Activated T-helper 2 cell treated with anti-CD3 and anti-CD28 coated beads, Interferon-gamma antibody, Interleukin-2, Interleukin-4, amounts not matched to agents 10 μg/mL and 5 μg/mL and 100 μg/mL, durations not matched to agents 14 hours and 24 hours and 36 hours (primary cell): ENCODE results near the gene ACOX1. TPM values are rescaled to one million over a fixed set of nuclear protein-coding genes. Genes with fewer than 3 reads are reported as not detected.
A peak's percentile ranks its signal among the peaks of the same experiment; 100 is the strongest.

Experiments used
- DNase-seq: peaks from one replicate; pipeline ENCODE4 v3.0.0; 2021; ENCODE audit warnings: low spot score
- H3K27ac Mint-ChIP-seq: one replicate; pipeline ENCODE4 v1.8.0; 2021; ENCODE audit warnings: mixed read lengths
- H3K27me3 Mint-ChIP-seq: one replicate; pipeline ENCODE4 v1.8.0; 2021; ENCODE audit warnings: low read depth, mixed read lengths
- H3K36me3 Mint-ChIP-seq: one replicate; pipeline ENCODE4 v1.8.0; 2021; ENCODE audit warnings: low read depth, mixed read lengths
- H3K4me1 Mint-ChIP-seq: one replicate; pipeline ENCODE4 v1.8.0; 2021; ENCODE audit warnings: low read depth, mixed read lengths
- H3K4me3 Mint-ChIP-seq: one replicate; pipeline ENCODE4 v1.8.0; 2021; ENCODE audit warnings: low read depth, mild to moderate bottlenecking, moderate library complexity, mixed read lengths
- H3K9me3 Mint-ChIP-seq: one replicate; pipeline ENCODE4 v1.8.0; 2021; ENCODE audit warnings: mixed read lengths
- intact Hi-C: fragments of 100-400 bp; cut with micrococcal nuclease; formaldehyde crosslinking; loops from one replicate; pipeline ENCODE4 v1.15.1; 2023
- total RNA-seq: library from RNA; stranded (reverse); gene quantifications from 2 replicates; pipeline ENCODE4 v1.2.3, GENCODE V29; 2022

The ACOX1 gene
- 29.4 and 30.6 TPM in 2 replicates for total RNA-seq

DNA sequence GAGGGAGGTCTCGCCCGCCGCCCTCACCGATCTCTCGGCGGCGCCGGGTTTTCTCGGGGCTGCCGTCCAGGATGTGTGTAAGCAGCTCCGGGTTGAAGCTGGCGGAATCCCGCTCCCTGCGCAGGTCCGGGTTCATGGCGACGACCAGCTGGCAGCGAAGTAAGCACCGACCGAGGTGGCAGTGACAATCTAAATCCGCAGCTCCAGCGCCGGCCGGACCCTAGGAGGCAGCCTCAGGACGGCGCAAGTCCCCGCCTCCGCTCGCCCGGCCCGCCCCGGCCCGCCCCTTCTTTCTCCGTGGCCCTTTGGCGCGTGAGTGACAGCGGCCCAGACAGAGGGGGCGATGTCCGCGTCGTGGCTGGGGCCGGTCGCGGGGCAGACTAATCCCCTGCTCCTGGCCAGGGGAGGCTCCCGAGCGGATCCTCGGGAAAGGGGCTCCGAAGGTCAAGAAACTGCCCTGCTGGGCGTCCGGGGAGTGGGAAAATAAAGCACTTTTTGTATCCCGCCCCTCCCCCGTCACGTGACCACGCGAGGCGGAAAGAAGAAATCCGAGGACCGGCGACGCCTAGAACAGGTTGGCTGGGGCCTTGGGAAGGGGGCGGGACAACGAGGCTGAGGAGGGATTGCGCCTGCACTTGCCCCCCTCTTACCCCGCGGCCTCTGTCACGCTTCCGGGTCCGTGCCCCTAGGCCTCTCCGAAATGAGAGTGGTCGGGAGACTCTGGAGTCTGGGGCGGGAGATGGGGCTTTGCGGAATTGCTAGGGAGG lies at the start of gene ACOX1, which contains the start of gene TEN1:
Gene ACOX1, minus strand, starts transcription at position 229 of the 767 bp plus-strand sequence. Its CDS starts 93 bp downstream, at position 136.
Gene TEN1, plus strand, starts transcription at position 303 of the 767 bp plus-strand sequence. CDS start 6,953 bp downstream, outside the sequence.
- Mint-ChIP-seq H3K36me3 (peaks cover 21% of the 10 kb centered on the region), H3K9me3 (no peaks in the 10 kb centered on the region), H3K27me3 (no peaks in the 10 kb centered on the region), H3K27ac (peak within 1 kb of the TSS; percentile 100), H3K4me1 (peaks cover 22% of the 10 kb centered on the region), H3K4me3 (peak within 1 kb of the TSS; percentile 96)
- peak; percentile 94 for DNase-seq
- intact Hi-C loops: loop anchor here (2.0 kb wide), 3 partner anchors 18 to 74 kb away; partner anchors contain the start of genes FBF1 and MRPL38

DNA sequence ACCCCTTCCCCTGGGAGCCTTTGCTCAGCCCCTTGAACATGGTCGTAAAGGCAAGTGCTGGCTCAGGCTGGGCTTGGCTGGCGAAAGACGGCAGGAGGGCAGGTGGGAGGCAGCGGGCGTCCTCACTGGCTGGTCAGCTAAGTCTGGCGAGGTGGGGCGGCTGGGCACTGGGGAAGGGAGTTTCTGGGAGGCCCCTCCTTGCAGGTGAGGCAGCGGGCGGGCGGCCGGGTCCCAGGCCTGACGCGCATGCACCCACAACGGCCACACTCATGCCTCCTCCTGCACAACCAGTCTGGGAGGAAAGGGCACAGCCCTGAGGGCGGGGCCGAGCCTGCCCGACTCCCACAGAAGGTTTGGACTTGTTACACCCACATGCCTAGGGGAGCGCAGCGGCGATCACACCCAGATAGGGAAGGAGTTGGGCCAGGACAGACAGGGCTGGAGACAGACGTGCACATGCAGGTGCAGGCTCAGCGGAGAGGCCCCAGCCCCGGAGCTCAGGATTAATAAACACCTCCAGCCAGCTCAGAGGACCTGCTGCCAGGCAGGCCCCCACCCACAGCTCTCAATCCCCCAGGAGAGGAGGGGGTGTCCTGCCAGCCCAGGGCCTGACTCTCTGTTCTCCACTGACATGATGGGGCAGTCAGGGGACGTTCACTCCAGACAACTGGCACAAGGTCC lies 48.3 kb upstream of the ACOX1 start, which contains the start of gene EVPL:
Gene EVPL, minus strand, starts transcription at position 148 of the 681 bp plus-strand sequence. Its CDS starts 108 bp downstream, at position 40.
- no peak within 1 kb of the TSS for H3K4me3 Mint-ChIP-seq
- no peaks in the 10 kb centered on the region for H3K27me3 Mint-ChIP-seq
- no peaks in the 10 kb centered on the region for H3K36me3 Mint-ChIP-seq
- no peak within 1 kb of the TSS for H3K27ac Mint-ChIP-seq
- H3K4me1 Mint-ChIP-seq: peaks cover 7% of the 10 kb centered on the region
- intact Hi-C loops: no loop called here
- no peaks in the 10 kb centered on the region for H3K9me3 Mint-ChIP-seq
- DNase-seq: no peak

DNA sequence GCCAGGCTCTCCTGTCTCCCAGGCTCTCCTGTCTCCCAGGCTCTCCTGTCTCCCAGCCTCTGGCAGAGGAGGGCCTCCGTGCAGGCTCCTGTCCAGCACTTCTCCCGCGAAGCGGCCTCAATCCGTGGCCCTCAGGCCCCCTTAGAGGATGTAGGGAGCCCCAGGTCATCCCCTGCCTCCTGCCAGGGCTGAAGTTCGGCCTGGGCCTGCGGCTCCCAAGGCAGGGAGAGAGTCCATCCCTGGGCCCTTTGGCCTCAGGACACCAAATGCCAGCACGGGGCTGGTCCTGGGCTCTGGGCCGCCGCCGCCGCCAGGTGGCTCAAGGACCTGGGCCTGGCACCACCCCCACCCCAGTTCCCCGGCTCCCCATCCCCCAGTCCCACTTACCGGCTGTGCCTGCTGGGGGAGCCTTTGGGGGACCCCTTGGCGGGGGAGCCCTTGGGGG lies 47.8 kb upstream of the ACOX1 start:
- intact Hi-C loops: no loop called here
- DNase-seq: no peak
- Mint-ChIP-seq H3K9me3 (no peaks in the 10 kb centered on the region), H3K4me1 (peaks cover 7% of the 10 kb centered on the region), H3K27me3 (no peaks in the 10 kb centered on the region), H3K36me3 (no peaks in the 10 kb centered on the region), H3K27ac (no peak overlapping the region), H3K4me3 (no peak overlapping the region)

DNA sequence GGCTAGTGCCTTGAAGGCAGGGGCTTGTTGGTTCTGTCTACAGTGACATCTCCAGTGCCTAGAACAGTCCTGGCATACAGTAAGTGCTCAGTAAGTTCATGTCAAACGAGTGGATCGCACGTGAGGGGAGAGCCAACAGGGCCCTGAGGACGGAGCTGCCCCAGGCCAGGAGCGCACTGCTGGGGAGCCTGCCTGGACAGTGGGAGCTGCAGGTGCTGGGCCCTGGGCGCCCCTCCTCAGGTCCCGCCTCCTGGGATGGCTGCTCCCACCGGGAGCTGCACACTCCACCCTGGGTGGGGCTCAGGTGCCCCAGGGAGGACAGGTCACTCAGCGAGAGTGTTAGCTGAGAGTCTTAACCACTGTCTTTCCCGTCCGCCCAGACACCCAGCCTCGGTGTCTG lies 46.3 kb upstream of the ACOX1 start:
- H3K9me3 Mint-ChIP-seq: no peaks in the 10 kb centered on the region
- H3K27me3 Mint-ChIP-seq: no peaks in the 10 kb centered on the region
- no peak overlapping the region for H3K27ac Mint-ChIP-seq
- H3K36me3 Mint-ChIP-seq: no peaks in the 10 kb centered on the region
- intact Hi-C loops: no loop called here
- DNase-seq: no peak
- peaks cover 7% of the 10 kb centered on the region for H3K4me1 Mint-ChIP-seq
- no peak overlapping the region for H3K4me3 Mint-ChIP-seq

DNA sequence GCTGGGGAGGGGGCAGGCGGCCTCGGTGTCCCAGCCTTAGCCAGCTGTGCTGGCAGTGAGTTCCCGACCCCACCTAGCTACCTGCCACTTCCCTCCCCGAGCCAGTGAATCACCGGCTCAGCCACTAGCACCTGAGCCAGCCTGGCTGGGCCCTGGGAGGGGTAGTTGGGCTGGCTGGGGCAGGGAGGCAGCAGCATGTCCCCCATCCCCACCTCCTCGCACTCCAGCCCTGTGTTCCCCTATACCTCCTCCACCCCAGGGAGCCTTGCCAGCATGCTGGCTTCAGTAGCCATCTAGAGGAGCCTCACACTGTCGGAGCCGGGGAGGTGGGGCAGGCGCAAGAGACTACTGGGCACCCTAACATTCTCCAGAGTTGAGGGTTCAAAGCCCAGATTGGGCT lies 45.4 kb upstream of the ACOX1 start:
- no peaks in the 10 kb centered on the region for H3K27me3 Mint-ChIP-seq
- H3K4me1 Mint-ChIP-seq: peaks cover 1% of the 10 kb centered on the region
- DNase-seq: no peak
- no peak overlapping the region for H3K27ac Mint-ChIP-seq
- intact Hi-C loops: no loop called here
- no peaks in the 10 kb centered on the region for H3K9me3 Mint-ChIP-seq
- no peak overlapping the region for H3K4me3 Mint-ChIP-seq
- H3K36me3 Mint-ChIP-seq: no peaks in the 10 kb centered on the region

DNA sequence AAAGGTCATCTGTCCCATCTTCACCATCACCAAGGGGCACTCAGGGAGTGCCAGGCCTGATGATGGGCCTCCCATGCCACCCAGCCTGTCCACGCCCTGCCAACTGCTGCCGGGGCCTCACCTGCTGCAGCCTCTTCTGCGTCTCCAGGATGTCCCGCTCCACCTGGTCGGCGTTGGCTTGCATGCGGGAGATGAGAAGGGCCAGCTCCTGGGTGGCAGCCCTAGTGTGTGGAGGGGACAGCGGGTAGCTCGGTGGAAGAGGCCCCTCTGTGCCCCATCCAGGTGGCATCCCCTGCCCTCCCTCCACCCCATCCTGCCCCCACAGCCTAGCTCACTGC lies 44.9 kb upstream of the ACOX1 start:
- no peak for DNase-seq
- H3K4me3 Mint-ChIP-seq: no peak overlapping the region
- H3K27ac Mint-ChIP-seq: no peak overlapping the region
- H3K9me3 Mint-ChIP-seq: no peaks in the 10 kb centered on the region
- H3K36me3 Mint-ChIP-seq: no peaks in the 10 kb centered on the region
- intact Hi-C loops: no loop called here
- H3K27me3 Mint-ChIP-seq: no peaks in the 10 kb centered on the region
- H3K4me1 Mint-ChIP-seq: no peaks in the 10 kb centered on the region

DNA sequence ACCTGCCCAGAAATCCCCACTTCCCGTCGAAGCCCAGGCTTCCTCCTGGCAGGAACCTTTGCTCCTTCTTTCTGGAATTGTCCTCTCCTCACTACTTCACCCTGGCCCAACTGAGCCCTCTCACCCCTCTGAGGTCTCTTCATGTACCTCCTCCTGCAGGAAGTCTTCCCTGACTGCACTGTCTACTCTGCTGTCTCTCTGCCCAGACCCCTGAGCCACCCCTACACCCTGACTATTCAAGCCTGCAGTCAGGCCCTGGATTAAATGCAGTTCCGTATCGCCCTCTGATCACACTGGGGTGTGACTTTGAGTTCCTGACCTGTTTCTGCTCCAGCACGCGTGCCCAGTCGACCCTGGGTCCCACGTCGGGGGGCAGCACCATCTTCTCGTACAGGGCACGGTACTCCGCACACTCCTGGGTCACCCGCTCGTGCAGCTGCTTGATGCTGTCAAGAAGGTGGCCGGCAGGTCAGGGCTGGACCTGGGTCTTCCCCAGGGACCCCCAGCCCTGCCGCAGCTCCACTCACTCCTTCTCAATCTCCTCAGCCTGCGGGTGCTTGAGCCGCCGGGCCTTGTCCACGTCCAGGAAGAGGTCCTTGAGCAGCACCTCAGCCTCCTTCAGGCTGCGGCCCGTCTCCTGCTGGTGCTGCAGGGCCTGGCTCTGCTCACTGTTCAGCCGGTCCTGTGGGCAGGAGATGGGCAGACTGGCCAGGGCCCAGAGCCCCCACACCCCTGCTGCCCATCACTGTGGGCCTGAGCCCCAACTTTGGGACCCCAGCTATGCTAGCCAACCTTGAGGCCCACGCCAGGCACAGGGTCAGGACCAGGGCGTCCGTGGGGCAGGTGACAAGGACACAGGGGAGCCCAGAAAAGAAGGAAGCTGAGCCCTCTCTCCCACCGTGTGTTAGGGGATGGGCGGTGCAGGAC lies 44.3 kb upstream of the ACOX1 start:
- no peaks in the 10 kb centered on the region for H3K4me1 Mint-ChIP-seq
- H3K27ac Mint-ChIP-seq: no peak overlapping the region
- DNase-seq: no peak
- no peaks in the 10 kb centered on the region for H3K36me3 Mint-ChIP-seq
- H3K4me3 Mint-ChIP-seq: no peak overlapping the region
- H3K27me3 Mint-ChIP-seq: no peaks in the 10 kb centered on the region
- intact Hi-C loops: no loop called here
- H3K9me3 Mint-ChIP-seq: no peaks in the 10 kb centered on the region

DNA sequence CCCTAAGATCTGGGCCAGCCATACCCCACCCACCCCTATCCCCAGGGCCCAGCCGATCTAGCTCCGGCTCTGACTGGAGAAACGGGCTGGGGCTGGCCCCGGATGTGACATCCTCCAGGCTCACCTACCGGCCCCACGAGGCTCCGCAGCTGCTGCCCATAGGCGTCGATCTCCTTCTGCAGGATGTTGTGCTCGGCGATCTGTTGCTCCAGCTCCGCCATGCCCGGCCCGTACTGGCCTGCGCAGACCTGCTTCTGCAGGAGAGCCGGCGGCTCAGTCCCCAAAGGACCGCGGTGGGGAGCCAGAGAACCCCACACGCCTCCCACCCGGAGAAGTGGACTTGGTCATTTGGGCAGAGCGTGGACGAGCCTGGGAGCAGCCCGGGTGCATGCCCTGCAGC lies 43.3 kb upstream of the ACOX1 start:
- H3K4me1 Mint-ChIP-seq: no peaks in the 10 kb centered on the region
- no peaks in the 10 kb centered on the region for H3K36me3 Mint-ChIP-seq
- no peak overlapping the region for H3K27ac Mint-ChIP-seq
- intact Hi-C loops: no loop called here
- no peak for DNase-seq
- H3K27me3 Mint-ChIP-seq: no peaks in the 10 kb centered on the region
- no peaks in the 10 kb centered on the region for H3K9me3 Mint-ChIP-seq
- no peak overlapping the region for H3K4me3 Mint-ChIP-seq

DNA sequence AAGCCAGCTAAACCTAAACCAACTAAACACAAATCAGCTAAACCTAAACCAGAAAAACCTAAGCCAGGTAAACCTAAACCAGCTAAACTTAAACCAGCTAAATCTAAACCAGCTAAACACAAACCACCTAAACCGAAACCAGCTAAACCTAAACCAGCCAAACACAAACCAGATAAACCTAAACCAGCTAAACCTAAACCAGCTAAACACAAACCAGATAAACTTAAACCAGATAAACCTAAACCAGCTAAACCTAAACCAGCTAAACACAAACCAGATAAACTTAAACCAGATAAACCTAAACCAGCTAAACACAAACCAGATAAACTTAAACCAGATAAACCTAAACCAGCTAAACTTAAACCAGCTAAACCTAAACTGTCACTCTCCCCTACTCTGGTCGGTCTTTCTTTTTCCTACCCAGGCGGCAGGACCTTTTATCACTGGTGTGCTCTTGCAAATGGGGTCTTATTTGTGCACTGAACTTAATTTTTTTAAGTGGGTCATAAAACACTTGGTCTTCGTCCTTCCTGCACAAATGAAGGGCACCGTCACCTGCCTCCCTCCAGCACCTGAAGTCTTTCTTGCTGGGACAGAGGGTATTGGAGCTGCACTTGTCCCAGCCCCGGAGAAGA lies 41.0 kb upstream of the ACOX1 start:
- no peak overlapping the region for H3K4me3 Mint-ChIP-seq
- no peak overlapping the region for H3K27ac Mint-ChIP-seq
- H3K36me3 Mint-ChIP-seq: no peaks in the 10 kb centered on the region
- no peak for DNase-seq
- intact Hi-C loops: no loop called here
- no peaks in the 10 kb centered on the region for H3K4me1 Mint-ChIP-seq
- H3K27me3 Mint-ChIP-seq: no peaks in the 10 kb centered on the region
- no peaks in the 10 kb centered on the region for H3K9me3 Mint-ChIP-seq

DNA sequence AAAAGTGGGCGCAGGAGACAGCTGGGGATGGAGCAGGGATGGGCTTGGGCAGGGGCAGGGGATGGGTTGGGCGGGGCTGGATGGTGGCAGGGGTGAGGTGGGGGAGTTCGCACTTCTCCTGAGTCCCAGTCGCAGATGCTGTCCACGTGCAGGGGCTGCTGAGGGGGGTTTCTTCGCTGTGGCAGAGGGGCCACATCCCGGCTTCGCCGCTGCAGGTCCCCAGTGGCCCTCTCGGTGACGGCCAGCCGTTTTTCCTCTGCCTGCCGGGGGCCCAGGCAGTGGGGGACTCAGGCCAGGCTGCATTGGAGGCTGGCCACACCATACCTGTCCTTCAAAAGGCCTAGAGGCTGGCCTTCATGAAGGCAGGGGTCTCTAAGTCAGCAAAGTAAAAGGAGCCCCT lies 39.8 kb upstream of the ACOX1 start:
- Mint-ChIP-seq H3K27me3 (no peaks in the 10 kb centered on the region), H3K9me3 (no peaks in the 10 kb centered on the region), H3K27ac (no peak overlapping the region), H3K4me1 (no peaks in the 10 kb centered on the region), H3K4me3 (no peak overlapping the region), H3K36me3 (no peaks in the 10 kb centered on the region)
- DNase-seq: no peak
- intact Hi-C loops: no loop called here

DNA sequence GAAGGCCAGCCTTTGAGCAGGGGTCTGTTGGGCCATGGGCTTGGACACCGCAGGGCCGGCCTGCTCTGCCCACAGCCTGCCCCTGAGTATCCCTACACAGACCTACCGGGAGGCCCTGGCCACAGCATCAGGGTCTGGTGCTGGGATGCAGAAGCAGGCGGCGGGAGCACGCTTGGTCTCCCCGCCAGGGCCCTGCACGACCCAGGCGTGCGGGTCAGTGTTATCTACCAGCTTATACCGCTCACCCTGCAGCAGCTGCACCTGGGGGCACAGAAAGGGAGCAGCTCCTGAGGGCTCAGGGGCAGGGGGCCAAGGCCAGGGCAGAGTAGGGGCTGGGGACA lies 39.3 kb upstream of the ACOX1 start:
- intact Hi-C loops: no loop called here
- H3K27ac Mint-ChIP-seq: no peak overlapping the region
- no peaks in the 10 kb centered on the region for H3K27me3 Mint-ChIP-seq
- no peaks in the 10 kb centered on the region for H3K36me3 Mint-ChIP-seq
- H3K9me3 Mint-ChIP-seq: no peaks in the 10 kb centered on the region
- DNase-seq: no peak
- H3K4me3 Mint-ChIP-seq: no peak overlapping the region
- H3K4me1 Mint-ChIP-seq: no peaks in the 10 kb centered on the region
